Measurements from ENCODE around the gene NSMF.

Gene NSMF

GRCh38 chr9:137444106-137444790 lies 14.9 kb downstream of the NSMF start:
- Histone ChIP-seq H3K27ac (ENCODE audit: low read depth, low read length) (no peak overlapping the region), H3K9me3 (ENCODE audit: control insufficient read depth in 1 of 2, low read length in 2 of 2) (no peaks in the 10 kb centered on the region), H3K4me1 (ENCODE audit: control insufficient read depth in 1 of 2, insufficient read depth in 2 of 2, low read length in 2 of 2) (peaks cover 7% of the 10 kb centered on the region in 2 donors), H3K36me3 (ENCODE audit: control insufficient read depth in 1 of 2, insufficient read depth in 2 of 2, low read length in 2 of 2) (no peaks in the 10 kb centered on the region), H3K27me3 (ENCODE audit: control insufficient read depth in 1 of 2, insufficient read depth in 2 of 2, low read length in 2 of 2) (no peaks in the 10 kb centered on the region), H3K9ac (ENCODE audit: low read depth in 1 of 2, low read length in 2 of 2) (no peak overlapping the region), H3K4me3 (ENCODE audit: low read depth in 1 of 2, low read length in 2 of 2) (no peak overlapping the region)

GRCh38 chr9:137441935-137442321 lies 17.2 kb downstream of the NSMF start:
- no peak overlapping the region for H3K27ac ChIP-seq (ENCODE audit: low read depth, low read length)
- H3K36me3 ChIP-seq (ENCODE audit: control insufficient read depth in 1 of 2, insufficient read depth in 2 of 2, low read length in 2 of 2) = no peaks in the 10 kb centered on the region
- H3K9me3 ChIP-seq (ENCODE audit: control insufficient read depth in 1 of 2, low read length in 2 of 2) = no peaks in the 10 kb centered on the region
- H3K4me3 ChIP-seq (ENCODE audit: low read depth in 1 of 2, low read length in 2 of 2) = no peak overlapping the region
- H3K9ac ChIP-seq (ENCODE audit: low read depth in 1 of 2, low read length in 2 of 2) = no peak overlapping the region
- H3K27me3 ChIP-seq (ENCODE audit: control insufficient read depth in 1 of 2, insufficient read depth in 2 of 2, low read length in 2 of 2) = no peaks in the 10 kb centered on the region
- peaks cover 7 to 15% of the 10 kb centered on the region in 2 donors for H3K4me1 ChIP-seq (ENCODE audit: control insufficient read depth in 1 of 2, insufficient read depth in 2 of 2, low read length in 2 of 2)

GRCh38 chr9:137441289-137441934 lies 17.7 kb downstream of the NSMF start, which contains the start of gene ENTPD8:
Gene ENTPD8 (minus strand): TSS chr9:137441357. CDS start chr9:137438285, 3,072 bp downstream.
- H3K36me3 ChIP-seq (ENCODE audit: control insufficient read depth in 1 of 2, insufficient read depth in 2 of 2, low read length in 2 of 2) = no peaks in the 10 kb centered on the region
- no peak within 1 kb of the TSS for H3K9ac ChIP-seq (ENCODE audit: low read depth in 1 of 2, low read length in 2 of 2)
- H3K27ac ChIP-seq (ENCODE audit: low read depth, low read length) = no peak within 1 kb of the TSS
- H3K4me1 ChIP-seq (ENCODE audit: control insufficient read depth in 1 of 2, insufficient read depth in 2 of 2, low read length in 2 of 2) = peaks cover 11 to 20% of the 10 kb centered on the region in 2 donors
- peak within 1 kb of the TSS in 1 of 2 donors; percentile 47 for H3K4me3 ChIP-seq (ENCODE audit: low read depth in 1 of 2, low read length in 2 of 2)
- H3K9me3 ChIP-seq (ENCODE audit: control insufficient read depth in 1 of 2, low read length in 2 of 2) = no peaks in the 10 kb centered on the region
- no peaks in the 10 kb centered on the region for H3K27me3 ChIP-seq (ENCODE audit: control insufficient read depth in 1 of 2, insufficient read depth in 2 of 2, low read length in 2 of 2)

- no peaks in the 10 kb centered on the region for H3K36me3 ChIP-seq (ENCODE audit: control insufficient read depth in 1 of 2, insufficient read depth in 2 of 2, low read length in 2 of 2)
- peaks cover 13 to 23% of the 10 kb centered on the region in 2 donors for H3K4me1 ChIP-seq (ENCODE audit: control insufficient read depth in 1 of 2, insufficient read depth in 2 of 2, low read length in 2 of 2)
- H3K27ac ChIP-seq (ENCODE audit: low read depth, low read length) = no peak overlapping the region
- H3K27me3 ChIP-seq (ENCODE audit: control insufficient read depth in 1 of 2, insufficient read depth in 2 of 2, low read length in 2 of 2) = no peaks in the 10 kb centered on the region
- no peak overlapping the region for H3K9ac ChIP-seq (ENCODE audit: low read depth in 1 of 2, low read length in 2 of 2)
- no peak overlapping the region for H3K4me3 ChIP-seq (ENCODE audit: low read depth in 1 of 2, low read length in 2 of 2)
- no peaks in the 10 kb centered on the region for H3K9me3 ChIP-seq (ENCODE audit: control insufficient read depth in 1 of 2, low read length in 2 of 2)
Observed at GRCh38 chr9:137439158-137439714, 19.9 kb downstream of the NSMF start.

GRCh38 chr9:137438591-137439157 lies 20.5 kb downstream of the NSMF start:
- H3K4me1 ChIP-seq (ENCODE audit: control insufficient read depth in 1 of 2, insufficient read depth in 2 of 2, low read length in 2 of 2) = peaks cover 13 to 23% of the 10 kb centered on the region in 2 donors
- no peak overlapping the region for H3K9ac ChIP-seq (ENCODE audit: low read depth in 1 of 2, low read length in 2 of 2)
- no peak overlapping the region for H3K4me3 ChIP-seq (ENCODE audit: low read depth in 1 of 2, low read length in 2 of 2)

GRCh38 chr9:137437691-137438590 lies 21.2 kb downstream of the NSMF start:
- Histone ChIP-seq H3K27ac (ENCODE audit: low read depth, low read length) (no peak overlapping the region), H3K27me3 (ENCODE audit: control insufficient read depth in 1 of 2, insufficient read depth in 2 of 2, low read length in 2 of 2) (no peaks in the 10 kb centered on the region), H3K4me1 (ENCODE audit: control insufficient read depth in 1 of 2, insufficient read depth in 2 of 2, low read length in 2 of 2) (peaks cover 13 to 23% of the 10 kb centered on the region in 2 donors)

More at GRCh38 chr9:137438591-137439157, 20.5 kb downstream of the NSMF start:
- Histone ChIP-seq H3K9me3 (ENCODE audit: control insufficient read depth in 1 of 2, low read length in 2 of 2) (no peaks in the 10 kb centered on the region), H3K27ac (ENCODE audit: low read depth, low read length) (no peak overlapping the region), H3K27me3 (ENCODE audit: control insufficient read depth in 1 of 2, insufficient read depth in 2 of 2, low read length in 2 of 2) (no peaks in the 10 kb centered on the region), H3K36me3 (ENCODE audit: control insufficient read depth in 1 of 2, insufficient read depth in 2 of 2, low read length in 2 of 2) (no peaks in the 10 kb centered on the region)

GRCh38 chr9:137436761-137437600 lies 22.2 kb downstream of the NSMF start:
- Histone ChIP-seq H3K36me3 (ENCODE audit: control insufficient read depth in 1 of 2, insufficient read depth in 2 of 2, low read length in 2 of 2) (no peaks in the 10 kb centered on the region), H3K9me3 (ENCODE audit: control insufficient read depth in 1 of 2, low read length in 2 of 2) (no peaks in the 10 kb centered on the region), H3K4me1 (ENCODE audit: control insufficient read depth in 1 of 2, insufficient read depth in 2 of 2, low read length in 2 of 2) (peaks cover 13 to 23% of the 10 kb centered on the region in 2 donors), H3K9ac (ENCODE audit: low read depth in 1 of 2, low read length in 2 of 2) (peak overlapping the region in 1 of 2 donors; percentile 25), H3K4me3 (ENCODE audit: low read depth in 1 of 2, low read length in 2 of 2) (peak overlapping the region; percentile 28 to 50), H3K27me3 (ENCODE audit: control insufficient read depth in 1 of 2, insufficient read depth in 2 of 2, low read length in 2 of 2) (no peaks in the 10 kb centered on the region), H3K27ac (ENCODE audit: low read depth, low read length) (no peak overlapping the region)

More at GRCh38 chr9:137437691-137438590, 21.2 kb downstream of the NSMF start:
- H3K9me3 ChIP-seq (ENCODE audit: control insufficient read depth in 1 of 2, low read length in 2 of 2) = no peaks in the 10 kb centered on the region
- no peak overlapping the region for H3K4me3 ChIP-seq (ENCODE audit: low read depth in 1 of 2, low read length in 2 of 2)
- no peaks in the 10 kb centered on the region for H3K36me3 ChIP-seq (ENCODE audit: control insufficient read depth in 1 of 2, insufficient read depth in 2 of 2, low read length in 2 of 2)
- no peak overlapping the region for H3K9ac ChIP-seq (ENCODE audit: low read depth in 1 of 2, low read length in 2 of 2)

GRCh38 chr9:137435980-137436760 lies 23.0 kb downstream of the NSMF start:
- Histone ChIP-seq H3K27me3 (ENCODE audit: control insufficient read depth in 1 of 2, insufficient read depth in 2 of 2, low read length in 2 of 2) (no peaks in the 10 kb centered on the region), H3K4me1 (ENCODE audit: control insufficient read depth in 1 of 2, insufficient read depth in 2 of 2, low read length in 2 of 2) (peaks cover 13 to 23% of the 10 kb centered on the region in 2 donors), H3K9ac (ENCODE audit: low read depth in 1 of 2, low read length in 2 of 2) (peak overlapping the region in 1 of 2 donors; percentile 25), H3K27ac (ENCODE audit: low read depth, low read length) (no peak overlapping the region), H3K9me3 (ENCODE audit: control insufficient read depth in 1 of 2, low read length in 2 of 2) (no peaks in the 10 kb centered on the region), H3K36me3 (ENCODE audit: control insufficient read depth in 1 of 2, insufficient read depth in 2 of 2, low read length in 2 of 2) (no peaks in the 10 kb centered on the region), H3K4me3 (ENCODE audit: low read depth in 1 of 2, low read length in 2 of 2) (peak overlapping the region; percentile 28 to 50)
